ENCODE data around the gene TPST2.

DNA sequence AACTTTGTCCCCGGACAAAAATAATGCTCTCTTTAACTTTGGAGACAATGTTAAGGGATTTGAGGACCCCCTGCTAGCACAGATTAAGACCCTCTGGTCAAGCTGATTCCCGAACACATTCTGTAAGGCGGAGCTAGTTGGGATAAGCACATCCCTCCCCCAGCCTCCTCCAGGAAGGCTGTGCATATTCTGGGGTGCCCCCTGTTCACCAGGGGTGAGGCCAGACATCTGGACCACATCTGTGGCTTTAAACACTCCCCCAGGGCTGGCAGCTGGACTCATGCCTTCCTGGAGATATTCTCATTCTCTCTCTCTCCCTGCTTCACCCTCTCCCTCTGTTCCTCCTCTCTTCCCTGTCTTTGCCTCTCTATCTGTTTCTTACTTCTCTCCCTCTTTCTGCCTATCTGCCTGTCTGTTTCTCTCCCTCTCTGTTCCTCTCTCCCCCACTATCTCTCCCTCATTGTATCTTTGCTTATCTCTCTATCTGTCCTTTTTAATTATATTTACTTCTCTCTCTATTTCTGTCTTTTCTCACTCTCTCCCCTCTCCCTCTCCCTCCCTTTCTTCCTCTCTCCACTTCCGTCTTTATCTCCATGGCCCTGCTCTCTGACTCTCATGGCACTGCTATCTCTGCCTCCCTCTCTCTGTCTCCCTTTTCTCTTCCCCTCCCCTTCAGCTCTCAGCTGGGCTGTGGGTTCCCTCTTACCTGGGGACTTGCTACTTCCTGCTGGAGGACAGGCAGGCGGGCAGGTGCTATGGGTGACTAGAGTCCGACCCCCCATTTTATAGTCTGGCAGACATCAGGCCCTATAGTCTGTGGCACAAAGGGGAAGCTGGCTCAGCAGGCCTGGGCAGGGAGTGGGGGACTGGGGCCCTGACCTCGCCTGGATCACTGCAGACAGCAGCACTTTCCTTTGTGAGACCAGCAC is 27.6 kb upstream of the TPST2 start, which contains the start of gene CRYBB1:
- TF ChIP-seq JUN (IDR thresholded peaks at IDR 0.05; ENCODE audit: borderline replicate concordance, insufficient read depth, insufficient read length, low read depth) (no peak), POLR2A (IDR thresholded peaks at IDR 0.05; ENCODE audit: low read depth, low read length) (no peak), POLR2AphosphoS5 (IDR thresholded peaks at IDR 0.05; ENCODE audit: insufficient read depth, low read depth, low read length) (no peak), EZH2 (IDR thresholded peaks at IDR 0.05; ENCODE audit: borderline replicate concordance, low read depth, low read length, severe bottlenecking) (no peak), MYC (IDR thresholded peaks at IDR 0.05; ENCODE audit: low read depth, low read length) (no peak), FOS (IDR thresholded peaks at IDR 0.05; ENCODE audit: borderline replicate concordance, insufficient read depth, low read length) (no peak)
- TF ChIP-seq, protein P1, sequence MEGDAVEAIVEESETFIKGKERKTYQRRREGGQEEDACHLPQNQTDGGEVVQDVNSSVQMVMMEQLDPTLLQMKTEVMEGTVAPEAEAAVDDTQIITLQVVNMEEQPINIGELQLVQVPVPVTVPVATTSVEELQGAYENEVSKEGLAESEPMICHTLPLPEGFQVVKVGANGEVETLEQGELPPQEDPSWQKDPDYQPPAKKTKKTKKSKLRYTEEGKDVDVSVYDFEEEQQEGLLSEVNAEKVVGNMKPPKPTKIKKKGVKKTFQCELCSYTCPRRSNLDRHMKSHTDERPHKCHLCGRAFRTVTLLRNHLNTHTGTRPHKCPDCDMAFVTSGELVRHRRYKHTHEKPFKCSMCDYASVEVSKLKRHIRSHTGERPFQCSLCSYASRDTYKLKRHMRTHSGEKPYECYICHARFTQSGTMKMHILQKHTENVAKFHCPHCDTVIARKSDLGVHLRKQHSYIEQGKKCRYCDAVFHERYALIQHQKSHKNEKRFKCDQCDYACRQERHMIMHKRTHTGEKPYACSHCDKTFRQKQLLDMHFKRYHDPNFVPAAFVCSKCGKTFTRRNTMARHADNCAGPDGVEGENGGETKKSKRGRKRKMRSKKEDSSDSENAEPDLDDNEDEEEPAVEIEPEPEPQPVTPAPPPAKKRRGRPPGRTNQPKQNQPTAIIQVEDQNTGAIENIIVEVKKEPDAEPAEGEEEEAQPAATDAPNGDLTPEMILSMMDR (IDR thresholded peaks at IDR 0.05; ENCODE audit: extremely low read depth in 1 of 2, insufficient read depth in 1 of 2, low read depth in 1 of 2, low read length in 2 of 2): no peak
- TF ChIP-seq, protein P2, sequence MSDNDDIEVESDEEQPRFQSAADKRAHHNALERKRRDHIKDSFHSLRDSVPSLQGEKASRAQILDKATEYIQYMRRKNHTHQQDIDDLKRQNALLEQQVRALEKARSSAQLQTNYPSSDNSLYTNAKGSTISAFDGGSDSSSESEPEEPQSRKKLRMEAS (IDR thresholded peaks at IDR 0.05; ENCODE audit: insufficient read depth, insufficient read length): no peak
